Measurements from ENCODE around the gene PTPRB.

Gene PTPRB

DNA sequence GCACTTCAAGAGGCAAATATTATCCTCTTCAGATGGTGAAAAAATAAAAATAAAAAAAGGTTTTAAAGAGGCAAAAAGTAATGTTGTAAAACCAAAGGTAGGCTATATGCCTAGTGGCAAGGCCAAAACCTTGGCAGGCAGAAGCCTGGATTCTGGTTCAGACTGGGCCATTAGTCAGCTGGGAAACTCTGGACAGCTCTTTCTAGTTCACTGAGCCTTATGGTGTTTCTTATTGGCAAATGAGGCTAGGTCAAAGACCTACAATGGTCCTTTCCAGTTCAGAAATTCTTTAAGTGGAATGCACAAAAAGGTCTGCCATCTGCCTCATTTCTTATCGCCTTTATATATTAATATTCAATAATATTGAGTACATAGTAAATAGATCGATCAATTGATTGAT, 44.6 kb downstream of the PTPRB start:
- no peak for DNase-seq (ENCODE audit: low spot score)

DNA sequence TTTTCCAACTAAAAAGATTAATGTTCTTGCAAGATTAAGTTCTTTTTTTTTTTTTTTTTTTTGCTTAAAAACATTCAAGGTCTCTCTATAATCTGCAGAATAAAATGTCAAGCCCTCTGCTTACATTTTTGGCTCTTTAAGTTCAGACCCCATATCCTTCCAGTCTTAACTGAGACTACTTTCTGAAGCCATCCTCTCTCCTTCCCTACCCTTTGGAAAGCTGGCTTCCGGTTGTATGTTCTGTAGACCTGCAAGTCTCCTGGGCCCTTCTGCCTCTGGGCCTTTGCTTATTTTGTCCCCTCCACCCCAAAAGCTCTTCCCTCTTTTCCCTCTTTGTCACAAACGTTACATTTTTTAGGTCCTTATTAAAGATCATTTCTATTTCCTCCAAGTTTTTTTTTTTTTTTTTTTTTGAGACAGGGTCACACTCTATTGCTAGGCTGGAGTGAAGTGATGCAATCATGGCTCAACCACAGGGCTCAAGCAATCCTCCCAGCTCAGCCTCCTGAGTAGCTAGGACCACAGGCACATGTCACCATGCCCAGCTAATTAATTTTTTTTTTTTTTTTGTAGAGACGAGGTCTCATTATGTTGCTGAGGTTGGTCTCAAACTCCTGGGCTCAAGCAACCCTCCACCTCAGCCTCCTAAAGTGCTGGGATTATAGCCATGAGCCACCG, 46.5 kb downstream of the PTPRB start:
- DNase-seq (ENCODE audit: low spot score), result no peak

DNA sequence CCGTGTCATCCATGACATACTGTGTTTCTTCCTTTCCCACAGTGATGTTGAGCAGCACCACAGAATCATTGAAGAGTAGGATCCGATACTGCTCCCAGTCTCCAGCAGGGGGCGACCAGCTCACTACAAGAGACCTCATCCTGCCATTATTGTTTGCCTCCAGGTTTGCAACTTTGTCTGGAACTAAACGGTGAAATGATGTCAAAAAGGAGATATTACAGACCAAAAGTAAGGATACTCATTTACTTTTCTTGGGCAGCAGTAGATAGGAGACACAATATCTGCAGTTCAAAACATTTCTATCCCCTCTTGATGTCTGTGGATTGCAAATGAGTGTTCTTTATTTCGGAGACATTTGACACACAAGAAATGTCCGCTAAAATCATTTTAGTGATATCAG, 47.2 kb downstream of the PTPRB start:
- peak; percentile 80 for DNase-seq (ENCODE audit: low spot score)

DNA sequence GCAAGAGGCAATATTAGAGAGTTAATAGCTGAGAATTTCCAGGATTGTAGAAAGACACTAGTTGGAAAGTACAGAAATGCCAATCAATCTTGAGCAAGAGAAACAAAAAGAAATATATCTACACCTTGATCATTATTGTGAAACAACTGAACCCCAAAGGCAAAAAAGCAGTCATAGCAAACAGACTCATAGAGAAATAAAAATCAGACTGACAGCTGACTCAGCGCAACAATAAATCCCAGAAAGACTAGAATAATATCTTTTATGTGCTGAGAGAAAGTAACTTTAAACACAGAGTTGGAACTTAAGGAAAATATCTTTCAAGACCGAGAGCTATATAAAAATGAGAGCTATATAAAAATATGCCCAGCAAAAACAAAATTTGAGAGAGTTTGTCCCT, 52.9 kb downstream of the PTPRB start:
- DNase-seq (ENCODE audit: low spot score), result no peak

DNA sequence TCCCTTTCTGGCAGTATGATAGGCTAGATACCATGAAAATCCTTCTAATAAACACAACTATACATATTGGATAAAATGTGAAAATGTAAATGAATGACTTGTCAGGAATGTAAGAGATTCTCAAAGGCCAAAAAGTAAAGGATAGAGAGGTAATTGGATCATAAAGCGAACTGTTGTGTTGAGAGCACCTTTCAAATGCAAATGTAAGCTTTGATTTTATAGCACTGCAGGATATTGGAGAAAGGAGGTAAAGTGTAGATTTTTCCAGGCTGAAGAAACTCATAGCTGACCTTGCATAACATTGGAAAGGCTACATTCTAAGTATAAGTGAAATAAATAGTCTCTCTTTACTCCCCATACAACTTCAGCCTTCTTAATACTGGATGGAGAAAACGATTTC, 54.0 kb downstream of the PTPRB start:
- DNase-seq (ENCODE audit: low spot score), result no peak

DNA sequence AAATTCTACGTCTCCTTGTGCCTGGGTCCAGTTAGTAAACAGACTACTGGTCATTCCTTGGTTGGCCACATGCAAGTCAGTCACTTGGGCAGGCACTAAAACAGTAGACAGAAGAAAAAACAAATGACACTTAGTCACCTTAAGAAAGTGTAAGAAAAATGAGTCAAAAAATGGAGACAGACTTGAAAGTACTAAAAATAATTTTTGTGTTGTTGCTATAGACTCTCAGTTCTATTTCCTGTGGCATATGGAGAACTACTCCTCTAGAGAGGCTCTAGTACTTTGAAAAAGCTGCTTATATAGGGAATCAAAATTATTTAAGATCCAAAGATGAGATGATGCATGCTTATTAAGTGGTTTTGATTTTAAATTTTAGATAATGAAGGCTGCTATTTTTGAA, 56.0 kb downstream of the PTPRB start:
- no peak for DNase-seq (ENCODE audit: low spot score)

DNA sequence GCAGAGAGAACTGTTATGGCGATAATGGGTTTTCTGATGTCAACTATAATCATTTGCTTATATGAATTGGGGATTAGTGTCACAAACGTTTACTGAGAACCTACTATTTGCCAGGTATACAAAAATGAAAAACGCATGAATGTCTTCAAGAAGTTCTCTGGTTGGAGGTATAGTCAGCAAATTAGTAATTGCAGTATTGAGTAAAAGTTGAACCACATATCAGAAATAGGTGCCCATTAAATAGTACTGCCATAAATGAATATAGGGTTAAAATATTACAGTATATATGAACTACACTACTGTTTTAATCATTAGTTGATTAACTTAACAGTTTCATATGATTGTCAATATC, 60.0 kb downstream of the PTPRB start:
- DNase-seq (ENCODE audit: low spot score), result no peak

DNA sequence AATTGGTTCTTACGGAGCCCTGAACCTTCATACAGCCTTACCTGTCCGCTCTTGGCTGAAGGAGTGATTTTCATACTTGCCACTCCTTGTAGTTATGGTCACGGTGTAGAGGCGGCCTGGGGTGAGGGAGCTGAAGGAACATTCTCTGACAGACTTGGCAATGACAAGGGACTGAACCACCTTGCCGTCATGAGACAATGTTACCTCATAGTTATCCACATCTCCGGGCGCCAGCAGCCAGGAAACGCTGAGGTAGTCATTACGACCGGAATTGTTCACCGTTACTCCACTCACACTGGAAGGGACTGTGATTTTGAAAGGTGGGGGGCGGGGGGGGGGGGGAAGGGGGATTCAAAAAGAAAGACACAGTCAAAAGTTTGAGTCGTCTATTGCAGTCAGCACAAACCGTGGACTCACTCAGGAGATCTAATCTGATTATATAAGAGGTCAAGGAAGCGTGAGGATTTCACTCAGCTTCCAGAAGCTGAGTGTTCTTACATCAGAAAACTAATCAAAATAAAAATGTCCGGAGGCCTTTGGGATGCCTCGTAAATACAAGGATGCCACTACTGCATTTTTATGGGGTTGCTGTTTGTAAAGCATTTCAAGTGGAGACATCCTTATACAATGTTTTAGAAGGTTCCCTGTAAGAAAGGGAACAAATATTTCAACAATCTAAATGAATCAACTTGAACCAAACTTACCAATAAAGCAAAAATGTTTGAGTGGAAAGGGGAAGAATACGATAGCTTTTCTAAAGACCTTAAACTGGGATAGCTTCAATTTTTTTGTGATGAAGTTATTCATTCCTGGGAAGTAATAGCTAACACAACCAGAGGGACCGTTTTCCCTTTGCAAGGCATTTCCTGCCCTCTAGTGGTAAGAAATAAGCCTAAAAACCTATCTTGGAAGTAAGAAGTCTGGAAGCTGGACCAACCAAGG, 60.6 kb downstream of the PTPRB start:
- no peak for DNase-seq (ENCODE audit: low spot score)

DNA sequence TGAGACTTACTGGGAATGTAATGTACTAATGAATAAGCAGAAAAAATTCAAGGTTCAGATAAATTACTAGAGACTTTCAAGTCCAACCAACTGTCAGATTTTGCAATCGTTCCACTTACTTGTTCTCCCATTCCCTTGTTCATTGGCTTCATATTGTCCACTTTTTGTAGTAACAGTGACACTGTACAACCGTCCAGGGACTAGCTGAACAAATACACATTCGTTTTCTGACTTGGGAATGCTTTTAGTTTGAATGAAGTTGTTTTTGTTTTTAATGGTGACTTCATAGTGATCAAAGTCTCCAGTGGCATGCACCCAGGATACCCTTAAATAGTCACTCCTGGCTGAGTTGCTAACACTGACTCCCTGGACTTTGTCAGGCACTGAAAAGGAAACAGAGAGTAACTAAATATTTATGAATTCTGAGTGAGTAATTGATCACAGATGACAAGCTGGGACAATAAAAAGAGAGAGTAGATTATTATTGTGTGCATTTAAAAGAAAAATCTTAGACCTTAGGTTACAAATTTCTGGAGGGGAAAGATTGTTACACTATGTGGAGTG, 65.4 kb downstream of the PTPRB start:
- DNase-seq (ENCODE audit: low spot score), result no peak

DNA sequence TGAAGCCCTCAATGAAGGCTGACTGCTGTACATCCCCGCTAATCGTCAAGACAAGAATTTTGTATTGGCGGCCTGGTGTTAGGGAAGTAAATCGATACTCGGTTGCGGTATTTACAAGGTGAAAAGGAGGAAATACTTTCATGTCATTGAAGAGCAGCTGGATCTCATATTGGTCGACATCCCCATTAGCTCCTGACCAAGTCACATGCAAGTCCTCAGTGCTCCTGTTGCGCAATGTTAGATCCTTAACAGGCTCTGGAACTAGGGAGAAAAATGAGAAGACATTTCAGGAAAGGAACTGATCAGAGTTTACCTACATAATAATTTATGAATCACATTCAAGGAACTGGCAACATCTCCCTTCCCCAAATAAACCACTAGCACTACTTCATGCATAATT, 66.2 kb downstream of the PTPRB start:
- no peak for DNase-seq (ENCODE audit: low spot score)

DNA sequence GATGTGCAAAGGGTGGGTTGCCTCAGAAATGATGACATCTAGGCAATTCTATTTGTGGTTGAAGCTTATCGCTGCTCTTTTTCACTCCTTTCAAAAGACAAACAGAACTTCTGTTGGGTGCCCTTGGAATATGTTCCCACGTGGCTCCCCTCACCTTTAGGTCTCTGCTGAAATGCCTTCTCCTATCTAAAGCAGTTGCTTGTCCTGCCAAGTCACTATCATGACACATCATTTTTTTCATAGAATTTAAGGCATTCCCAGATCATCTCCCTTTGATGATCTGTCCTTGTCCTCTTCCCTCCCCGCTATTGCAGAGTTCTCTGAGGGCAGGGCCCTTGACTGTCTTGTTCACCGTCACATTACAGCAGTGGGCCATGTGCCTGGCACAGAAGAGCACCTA, 75.7 kb downstream of the PTPRB start:
- no peak for DNase-seq (ENCODE audit: low spot score)

DNA sequence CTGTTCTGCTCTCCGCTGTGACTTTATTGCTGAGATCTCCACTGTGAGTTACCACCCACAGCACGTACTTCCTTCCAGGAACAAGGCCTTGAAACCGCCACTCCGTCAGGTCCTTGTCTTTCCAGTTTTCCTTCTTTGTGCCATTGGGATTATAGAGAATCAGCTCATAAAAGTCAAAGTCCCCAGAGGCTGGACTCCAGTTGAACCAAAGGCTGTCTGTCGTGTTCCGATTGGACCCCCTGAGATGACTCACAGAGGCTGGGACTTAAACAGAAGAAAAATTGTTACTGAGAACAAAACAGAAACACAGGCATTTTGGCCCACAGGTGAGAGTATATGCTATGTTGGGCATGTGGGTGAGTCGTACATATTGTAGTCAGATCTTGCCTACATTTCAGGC, 76.6 kb downstream of the PTPRB start:
- no peak for DNase-seq (ENCODE audit: low spot score)

DNA sequence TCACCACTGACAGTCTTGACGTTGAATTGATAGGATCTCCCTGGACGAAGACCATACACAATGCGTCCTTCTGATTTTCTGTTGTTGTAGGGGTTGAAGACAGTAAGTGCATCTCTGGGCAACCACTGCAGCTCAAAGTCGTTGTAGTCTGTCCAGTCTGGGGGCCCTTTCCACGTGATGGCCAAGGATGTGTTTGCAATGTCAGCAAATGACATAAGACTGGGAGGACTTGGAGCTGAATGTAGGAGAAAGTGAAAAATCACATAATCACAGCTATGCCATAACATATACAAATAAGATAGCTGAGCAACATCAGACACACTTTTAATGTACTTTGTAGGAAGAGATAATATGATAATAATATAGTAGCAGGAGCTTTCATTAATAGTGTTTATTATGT, 77.8 kb downstream of the PTPRB start:
- no peak for DNase-seq (ENCODE audit: low spot score)

DNA sequence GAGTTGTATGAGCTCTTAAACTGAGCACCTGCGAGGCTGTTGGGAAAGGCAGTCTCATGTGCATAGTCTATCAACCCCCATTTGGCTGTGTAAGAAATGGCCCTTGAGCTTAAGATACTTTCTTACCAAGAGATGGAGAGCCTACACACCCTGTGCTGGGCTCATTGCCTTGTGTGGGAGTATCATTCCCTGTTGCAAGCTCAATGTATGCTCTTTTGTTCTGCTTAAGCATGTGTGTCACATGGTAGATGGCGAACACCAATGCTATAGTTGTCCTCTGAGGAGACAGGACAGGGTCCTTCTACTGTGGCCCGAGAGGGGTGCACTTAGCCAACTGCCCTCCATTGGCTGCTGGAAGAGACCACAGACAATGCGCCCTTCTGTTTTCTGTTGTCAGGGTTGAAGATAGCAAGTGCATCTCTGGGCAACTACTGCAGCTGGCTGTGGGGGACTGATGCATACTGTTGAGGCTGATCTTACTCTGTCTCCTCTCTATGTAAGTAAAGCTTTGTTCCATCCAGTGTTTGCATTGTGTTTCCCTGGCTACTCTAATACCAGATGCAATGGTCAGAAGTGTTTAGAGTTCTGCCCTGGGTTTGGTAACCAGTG, 79.5 kb downstream of the PTPRB start:
- DNase-seq (ENCODE audit: low spot score), result no peak

DNA sequence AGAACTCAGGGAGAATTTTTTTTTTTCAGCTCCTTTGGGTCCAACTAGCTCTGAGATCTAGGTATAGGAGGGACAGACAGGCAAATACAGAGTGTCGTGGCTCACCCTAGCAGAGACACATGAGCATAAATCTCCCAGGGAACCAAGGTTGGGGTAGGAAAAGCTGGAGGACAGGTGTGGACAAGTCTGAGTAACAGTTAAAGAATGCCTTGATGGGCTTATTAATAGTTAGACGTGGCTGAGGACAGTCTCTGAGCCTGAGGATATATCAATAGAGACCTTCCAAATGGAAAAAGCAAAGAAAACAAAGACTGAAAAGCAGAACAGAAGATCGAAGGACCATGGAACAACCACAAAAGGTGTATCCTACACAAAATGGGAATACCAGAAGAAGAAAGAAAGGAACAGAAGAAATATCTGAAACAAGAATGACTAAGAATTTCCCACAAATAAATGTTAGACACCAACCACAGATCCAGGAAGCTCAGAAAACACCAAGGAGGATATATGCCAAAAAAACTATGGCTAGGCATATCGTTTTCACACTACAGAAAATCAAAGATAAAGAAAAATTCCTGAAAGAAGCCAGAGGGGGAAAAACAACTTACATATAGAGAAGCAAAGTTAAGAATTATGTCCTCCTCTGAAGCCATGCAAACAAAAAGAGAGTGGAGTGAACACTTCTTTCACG, 80.9 kb downstream of the PTPRB start:
- no peak for DNase-seq (ENCODE audit: low spot score)

DNA sequence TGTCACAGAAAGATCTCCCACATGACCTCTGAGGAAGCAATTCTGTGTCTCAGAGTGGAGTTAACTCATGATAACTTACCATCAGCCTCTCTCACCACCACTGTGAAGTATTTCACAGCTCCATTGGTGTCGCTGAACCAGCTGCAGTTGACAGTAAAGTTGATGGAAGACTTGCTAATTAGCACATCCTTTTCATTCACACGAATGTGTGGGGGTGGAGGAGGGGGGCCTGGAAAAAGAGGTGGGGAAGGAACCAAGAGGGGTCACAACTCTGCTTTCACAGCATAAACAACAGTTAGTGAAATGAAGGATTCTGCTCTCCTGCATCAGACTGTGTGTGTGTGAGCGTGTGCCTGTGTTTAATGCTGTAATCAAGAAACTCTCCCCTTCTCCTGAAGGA, 82.1 kb downstream of the PTPRB start:
- no peak for DNase-seq (ENCODE audit: low spot score)

DNA sequence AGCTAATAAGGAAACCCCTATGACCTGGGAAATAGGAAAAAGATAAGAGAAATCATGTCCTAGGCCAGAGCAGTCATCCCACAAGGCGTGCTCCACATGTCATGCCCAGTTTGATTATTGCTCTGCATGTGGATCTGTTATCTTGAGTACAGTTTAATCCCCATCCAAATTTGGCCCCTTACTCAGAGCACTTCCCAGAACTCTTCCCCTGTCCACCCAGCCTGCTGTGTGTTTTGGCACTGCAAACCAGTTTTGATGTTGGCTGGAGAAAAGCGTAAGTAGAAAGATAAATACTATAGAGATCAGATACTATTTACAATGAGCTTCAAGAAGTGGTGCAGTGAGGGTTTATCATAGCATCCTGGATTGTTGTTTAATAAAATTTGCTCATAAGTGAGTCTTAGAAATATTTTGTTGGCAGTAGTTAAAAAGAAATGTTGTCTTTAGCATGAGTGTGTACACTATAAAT, 83.8 kb downstream of the PTPRB start:
- no peak for DNase-seq (ENCODE audit: low spot score)

DNA sequence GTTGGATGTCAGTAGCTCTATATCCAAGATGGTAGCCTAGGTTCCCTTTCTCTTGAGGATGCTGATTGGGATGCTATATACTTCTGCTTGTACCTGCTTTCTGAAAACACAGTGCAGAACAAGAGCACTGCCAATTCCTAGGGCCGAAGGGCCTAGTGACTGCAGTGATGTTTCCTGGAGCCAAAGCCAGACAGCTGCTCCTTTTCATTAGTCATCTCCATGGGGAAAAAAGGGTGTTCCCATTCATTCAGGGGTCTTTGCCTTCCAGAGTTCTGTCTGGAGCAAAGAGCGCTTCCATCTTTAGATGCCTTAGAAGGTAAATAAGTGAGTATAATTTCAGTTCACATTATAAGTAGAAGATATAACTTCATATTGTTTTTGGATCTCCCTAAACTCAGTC, 85.5 kb downstream of the PTPRB start:
- no peak for DNase-seq (ENCODE audit: low spot score)

DNA sequence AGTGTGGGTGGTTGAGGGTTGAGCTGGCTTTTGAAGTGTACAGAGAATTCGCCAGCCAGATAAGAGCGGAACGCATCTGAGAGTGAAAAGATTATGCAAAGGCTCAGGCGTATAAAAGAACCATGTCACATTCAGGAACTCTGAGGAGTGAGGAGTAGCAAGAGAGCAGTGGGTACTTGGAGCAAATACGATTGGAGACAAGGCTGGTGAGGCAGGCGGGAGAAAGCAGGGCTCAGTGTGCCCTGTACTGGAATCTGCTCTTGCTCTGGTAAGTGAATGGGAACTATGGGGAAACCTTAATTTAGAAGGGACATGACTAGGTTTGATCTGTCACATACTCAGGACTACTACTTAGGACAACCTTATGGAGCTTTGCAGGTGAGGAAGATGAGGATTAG, 87.0 kb downstream of the PTPRB start:
- DNase-seq (ENCODE audit: low spot score), result no peak

DNA sequence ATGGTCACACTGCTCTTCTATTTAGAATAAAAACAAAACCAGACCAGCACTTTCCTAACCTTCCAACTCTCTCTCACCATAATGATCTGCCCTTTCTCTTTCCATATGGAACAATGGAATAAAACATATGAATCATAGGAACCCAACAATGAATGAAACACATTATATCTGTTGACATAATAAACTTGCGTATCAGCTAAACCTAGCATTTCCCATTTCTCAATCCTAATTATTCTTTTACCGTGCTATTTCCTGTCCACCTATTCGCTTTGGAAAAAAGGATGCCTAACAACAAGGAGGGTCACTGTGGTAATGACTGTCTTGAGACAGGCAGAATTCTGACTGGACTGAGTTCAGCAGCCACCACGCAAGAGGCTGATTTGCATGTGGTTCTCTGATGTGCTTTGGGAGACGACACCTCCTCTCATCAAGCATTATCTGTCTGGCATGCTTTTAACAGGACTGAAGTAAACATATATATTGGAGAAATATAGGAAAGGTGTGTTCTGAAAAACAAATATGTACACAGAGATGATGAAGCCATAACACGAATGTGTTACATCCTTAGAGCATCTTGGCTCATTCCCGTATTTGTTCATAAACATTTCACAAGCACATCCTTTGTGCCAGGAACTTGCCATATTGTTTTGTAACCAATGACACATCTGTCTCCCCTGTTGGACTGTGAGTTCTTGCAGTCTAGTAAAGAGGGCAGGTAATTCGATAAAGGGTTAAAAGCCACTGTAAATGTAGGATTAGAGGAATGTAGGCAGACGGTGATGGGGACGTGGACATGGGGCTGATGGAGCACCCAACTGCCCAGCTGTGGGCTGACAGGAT, 87.7 kb downstream of the PTPRB start:
- DNase-seq (ENCODE audit: low spot score), result no peak

DNA sequence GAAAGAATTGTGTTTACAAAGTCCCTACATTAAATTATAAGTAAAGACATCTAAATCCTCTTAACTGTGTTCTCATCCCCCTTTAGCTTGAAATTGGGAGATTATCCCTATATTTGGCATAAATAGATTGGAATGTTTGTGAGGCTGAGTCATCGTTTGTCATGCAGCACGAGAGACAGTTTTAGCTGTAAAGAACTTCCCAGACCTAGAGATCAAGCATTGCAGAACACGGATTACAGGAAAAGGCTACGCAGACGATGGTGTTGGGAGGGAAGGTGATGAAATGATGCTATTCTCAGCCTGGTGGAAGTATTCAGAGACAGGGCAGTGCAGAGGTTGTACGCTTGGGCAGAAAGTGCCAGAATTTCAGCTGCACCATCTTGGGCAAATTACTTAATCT, 93.8 kb downstream of the PTPRB start:
- no peak for DNase-seq (ENCODE audit: low spot score)
